Measurements from ENCODE around the gene CPLX3. TPM values are rescaled to one million over a fixed set of nuclear protein-coding genes. Genes with fewer than 3 reads are reported as not detected.

CPLX3 gene
- total and polyA plus RNA-seq, 2 of the 8 experiments (the other 6 are each of a cell fraction or from before 2014, with no cell fraction given), result 0.17 TPM; not detected in 1

GRCh38 chr15:74836846-74837245 lies 10.4 kb downstream of the CPLX3 start:
- no peak overlapping the region for H3K23ac ChIP-seq (ENCODE audit: insufficient read length)
- H3K14ac ChIP-seq (ENCODE audit: insufficient read length), result no peak overlapping the region
- FAIRE-seq (no peak), DNase-seq (ENCODE audit: low read depth in 1 of 2, low spot score in 2 of 2) (no peak)
- no peak overlapping the region for H2BK15ac ChIP-seq (ENCODE audit: low read length)
- H3K27me3 ChIP-seq (replicated peaks in 1 of 4; ENCODE audit: control insufficient read depth in 3 of 4, extremely low read depth in 1 of 4, insufficient read depth in 3 of 4, low read length in 3 of 4), result no peaks in the 10 kb centered on the region
- WGBS, 2 experiments (ENCODE audit: extremely low coverage in 1 of 2, insufficient coverage in 1 of 2, insufficient read length in 1 of 2, insufficient replicate concordance in 2 of 2, low coverage in 1 of 2, low lambda C conversion rate in 2 of 2, missing lambda C conversion rate in 1 of 2), result 83% methylated on average over 7 of the region's 7 CpGs; no CpG with 5 or more reads in 1 of the 2 experiments
- H4K5ac ChIP-seq (ENCODE audit: insufficient read length, low read depth, low read length), result no peak overlapping the region
- H3K79me2 ChIP-seq (ENCODE audit: control insufficient read depth in 1 of 2, insufficient read depth in 2 of 2, low read length in 2 of 2), result no peaks in the 10 kb centered on the region
- no peaks in the 10 kb centered on the region for H3K9me3 ChIP-seq (ENCODE audit: insufficient read depth in 2 of 2, low read depth in 1 of 2, low read length in 1 of 2)
- no peak overlapping the region for H4K91ac ChIP-seq (replicated peaks; ENCODE audit: insufficient read length, low read length)
- no peak overlapping the region for H2BK5ac ChIP-seq (ENCODE audit: low read depth, low read length)
- 0 out of 2 replicates have a peak, but pooled peaks cover 2% of the 10 kb centered on the region for H3K79me1 ChIP-seq (ENCODE audit: low read depth, low read length)
- H3K18ac ChIP-seq (ENCODE audit: extremely low read depth, low read length), result no peak overlapping the region
- ChIA-PET POLR2A (ENCODE audit: partially characterized antibody) (interaction anchor here (0.8 to 1.6 kb wide), 4 partner anchors 9 to 74 kb away, joined by 3 to 5 read pairs (median 3); no protein-coding TSS in a partner anchor), CTCF (ENCODE audit: partially characterized antibody) (interaction anchor here (0.9 to 6.6 kb wide), 23 partner anchors 8 to 205 kb away, joined by 3 to 52 read pairs (median 4); partner anchors contain the start of gene CPLX3)
- H2AFZ ChIP-seq (ENCODE audit: low read length), result no peak overlapping the region
- peaks cover 2% of the 10 kb centered on the region in 2 experiments for H4K20me1 ChIP-seq (replicated peaks in 1 of 2; ENCODE audit: control insufficient read depth in 1 of 2, insufficient read depth in 2 of 2, low read length in 2 of 2)
- no peak overlapping the region for H3K4me2 ChIP-seq (ENCODE audit: insufficient read depth in 1 of 2, low read depth in 2 of 2, low read length in 2 of 2)
- H3K27ac ChIP-seq (ENCODE audit: low read depth, low read length), result no peak overlapping the region
- H2BK12ac ChIP-seq (ENCODE audit: low read depth, low read length), result no peak overlapping the region
- peaks cover 0 to 5% (median 2%) of the 10 kb centered on the region in 4 experiments; a peak in 3 of 8 replicates for H3K36me3 ChIP-seq (ENCODE audit: control insufficient read depth in 2 of 4, insufficient read depth in 4 of 4, low read length in 3 of 4)
- no peak for TF ChIP-seq HDAC2 (IDR thresholded peaks at IDR 0.05; ENCODE audit: borderline replicate concordance in 1 of 2, low read depth in 2 of 2, low read length in 2 of 2)
- no peaks in the 10 kb centered on the region for H3K23me2 ChIP-seq (ENCODE audit: low read depth, low read length)
- no peak overlapping the region for H4K8ac ChIP-seq (ENCODE audit: extremely low read depth, insufficient read depth, low read length)
- no peak overlapping the region for H2BK20ac ChIP-seq (ENCODE audit: low read length)
- no peak overlapping the region for H3K4ac ChIP-seq (replicated peaks; ENCODE audit: insufficient read length, low read depth, low read length)
- H3K4me1 ChIP-seq (replicated peaks in 1 of 4; ENCODE audit: control insufficient read depth in 3 of 4, insufficient read depth in 4 of 4, low read length in 3 of 4), result peaks cover 0 to 5% (median 2%) of the 10 kb centered on the region in 4 experiments; a peak in 5 of 7 replicates
- no peak overlapping the region for H3K4me3 ChIP-seq (ENCODE audit: extremely low read depth in 1 of 4, insufficient read depth in 2 of 4, low read depth in 3 of 4, low read length in 4 of 4)
- H2BK120ac ChIP-seq (replicated peaks; ENCODE audit: low read depth, low read length), result no peak overlapping the region
- no peak overlapping the region for H2AK5ac ChIP-seq (ENCODE audit: low read depth, low read length)
- H3K9ac ChIP-seq (replicated peaks in 1 of 4; ENCODE audit: extremely low read depth in 1 of 4, low read depth in 3 of 4, low read length in 3 of 4), result no peak overlapping the region
- no peak overlapping the region for H3K56ac ChIP-seq (replicated peaks; ENCODE audit: insufficient read length, low read depth, low read length)

Data from H1 (cell line).